IPS DF 4.7 (cell line): ENCODE data around the gene FAM78B.

Source experiments
- DNase-seq: peaks from one replicate; pipeline ENCODE4 v3.0.0-alpha.2; 2013; ENCODE audit warnings: low spot score; ENCODE audit errors: extremely low read depth

The FAM78B gene, protein sequence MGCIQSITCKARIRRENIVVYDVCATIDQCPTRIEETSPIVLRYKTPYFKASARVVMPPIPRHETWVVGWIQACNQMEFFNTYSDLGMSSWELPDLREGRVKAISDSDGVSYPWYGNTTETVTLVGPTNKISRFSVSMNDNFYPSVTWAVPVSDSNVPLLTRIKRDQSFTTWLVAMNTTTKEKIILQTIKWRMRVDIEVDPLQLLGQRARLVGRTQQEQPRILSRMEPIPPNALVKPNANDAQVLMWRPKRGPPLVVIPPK

DNA sequence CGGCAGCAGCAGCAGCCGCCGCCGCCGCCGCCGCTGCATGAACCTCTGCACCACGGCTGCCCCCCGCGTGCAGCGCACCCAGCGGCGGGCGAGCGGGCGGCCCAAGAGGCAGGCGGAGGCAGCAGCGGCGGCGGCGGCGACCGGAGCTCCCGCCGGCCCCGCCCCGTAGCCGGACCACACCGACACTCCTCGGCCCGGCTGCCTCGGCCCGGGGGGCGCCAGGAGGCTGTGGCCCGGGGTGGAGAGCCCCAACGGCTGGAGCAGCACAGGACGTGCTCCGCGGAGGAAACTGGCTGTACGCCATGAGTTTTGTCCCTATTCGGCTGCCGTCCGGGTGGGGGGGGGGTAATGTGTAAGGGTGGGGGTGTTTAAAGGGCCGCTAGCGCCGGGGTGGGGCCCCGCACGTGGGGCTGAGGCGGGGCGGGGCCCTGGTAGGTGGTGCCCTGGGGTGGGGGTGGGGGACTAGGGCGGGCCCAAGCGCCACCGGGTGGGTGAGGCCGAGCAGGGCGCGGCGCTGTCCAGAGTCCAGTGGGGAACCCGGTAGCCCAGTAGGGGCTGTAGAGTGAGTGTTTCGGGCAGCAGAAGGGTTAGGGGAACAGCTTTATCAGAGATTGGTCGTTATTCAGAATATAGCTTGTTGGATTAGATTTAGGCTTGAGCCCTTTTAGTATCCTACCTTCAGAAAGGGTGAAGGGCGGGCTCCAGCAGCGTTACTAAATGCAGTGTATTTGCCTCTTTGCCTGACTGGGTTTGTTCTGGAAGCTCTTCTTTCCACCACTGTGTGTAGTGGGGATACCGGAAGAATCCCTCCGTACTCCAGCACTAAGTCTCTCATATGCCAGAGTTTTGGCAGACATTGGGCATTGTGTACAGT lies at the start of gene FAM78B:
Gene FAM78B, minus strand, starts transcription at position 304 of the 874 bp plus-strand sequence. CDS start 753 bp downstream, outside the sequence.
- DNase-seq, result no peak

DNA sequence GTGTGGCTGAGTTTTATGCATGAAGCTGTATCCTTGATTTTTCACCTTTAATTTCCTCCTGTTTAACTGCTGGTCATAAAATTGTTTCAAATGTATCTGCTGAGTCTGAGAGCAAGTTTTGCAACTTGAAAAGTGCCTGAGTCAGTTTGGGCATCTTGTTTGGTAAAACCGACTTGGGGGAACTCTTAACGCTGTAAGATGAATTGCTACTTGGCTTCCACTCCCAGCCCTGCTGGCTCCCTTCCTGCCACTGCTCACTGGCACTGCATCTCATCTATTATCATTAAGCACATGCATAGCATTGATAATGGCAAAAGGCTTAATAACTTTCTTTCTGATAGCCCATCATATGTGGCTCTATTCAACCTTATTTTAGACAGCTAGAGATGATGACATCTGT lies 35.7 kb upstream of the FAM78B start:
- no peak for DNase-seq

DNA sequence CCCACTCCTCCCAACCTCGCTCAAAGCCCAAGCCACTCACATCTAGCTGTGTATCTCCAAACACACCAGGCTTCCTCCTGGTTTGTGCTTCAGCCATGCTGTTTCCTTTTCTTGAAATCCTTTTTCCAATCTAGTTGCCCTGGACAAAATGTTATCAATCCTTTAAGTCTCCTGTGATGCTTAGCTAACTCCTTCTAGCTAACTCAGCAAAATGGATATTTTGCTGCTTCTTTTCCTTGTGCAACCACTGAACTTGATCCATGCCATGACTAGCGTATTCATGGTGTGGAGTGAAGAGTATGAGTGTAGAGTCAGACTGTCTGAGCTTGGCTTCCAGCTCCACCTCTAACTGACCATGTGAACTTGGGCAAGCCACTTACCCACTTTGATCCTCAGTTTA lies 33.9 kb upstream of the FAM78B start:
- no peak for DNase-seq

DNA sequence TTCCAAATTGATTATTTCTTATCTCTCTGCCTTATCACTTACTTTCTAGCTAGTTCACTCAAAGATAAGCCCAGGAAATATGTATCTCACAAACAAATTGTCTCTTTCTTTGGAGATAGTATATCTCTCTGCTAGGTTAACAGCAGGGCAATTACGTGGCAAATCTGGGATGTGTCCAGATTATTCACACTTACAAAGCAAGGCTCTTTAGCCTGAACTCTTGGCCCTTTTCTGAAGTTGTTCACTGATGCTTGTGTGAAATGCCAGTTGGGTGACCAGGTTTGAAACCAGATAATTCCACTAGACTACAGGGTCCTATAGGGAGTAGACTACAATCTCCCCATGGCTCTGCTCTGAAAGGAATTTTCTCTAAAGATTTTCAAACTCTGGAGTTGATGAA lies 30.8 kb upstream of the FAM78B start:
- no peak for DNase-seq

DNA sequence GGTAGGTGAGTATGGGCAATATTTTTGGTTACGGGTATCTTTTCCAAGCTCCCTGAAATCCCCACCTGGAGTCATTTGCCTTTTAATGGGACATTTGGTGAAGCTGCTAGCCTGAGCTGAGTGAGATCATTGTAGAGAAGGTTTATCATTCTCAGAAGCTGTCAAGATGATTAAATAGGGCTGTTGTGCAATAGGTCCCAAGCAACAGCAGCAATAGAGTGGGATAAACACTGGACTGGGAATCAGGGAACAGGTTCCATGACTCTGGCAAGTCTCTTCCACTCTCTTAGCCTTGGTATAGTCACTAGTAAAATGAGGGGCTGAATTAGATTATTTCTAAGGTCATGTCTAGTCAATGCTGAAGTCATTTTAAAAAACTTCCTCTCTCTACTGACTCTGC lies 30.3 kb upstream of the FAM78B start:
- no peak for DNase-seq

DNA sequence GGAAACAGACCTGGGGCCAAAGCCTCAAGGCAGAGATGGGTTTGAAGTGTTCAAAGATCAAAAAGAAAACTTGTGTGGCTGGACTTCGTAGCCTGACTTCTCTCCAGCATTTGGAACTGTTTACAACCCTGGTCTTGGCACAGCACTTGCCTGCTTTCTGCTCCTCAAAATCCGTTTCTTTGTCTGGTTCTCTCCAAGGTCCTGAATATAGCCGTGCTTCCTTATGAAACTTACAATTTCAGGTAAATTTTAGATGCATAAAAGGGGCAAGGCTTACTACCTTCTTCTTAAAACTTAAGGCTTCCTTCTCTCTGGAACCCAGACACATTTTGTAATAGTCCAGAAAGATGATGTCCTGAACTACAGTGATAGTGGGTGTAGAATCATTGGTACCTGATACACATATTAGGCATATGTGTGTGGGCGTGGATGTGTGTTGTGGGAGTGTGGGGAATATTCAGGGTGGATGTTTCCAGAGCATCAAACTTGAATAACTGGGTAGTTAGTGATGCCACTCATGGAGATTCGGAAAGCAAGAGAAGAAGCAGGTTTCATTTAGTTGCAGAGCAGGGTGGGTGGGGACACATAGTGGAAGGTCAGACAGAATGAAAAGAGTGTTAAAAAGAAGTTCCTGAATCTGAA lies 26.4 kb upstream of the FAM78B start:
- DNase-seq, result no peak

DNA sequence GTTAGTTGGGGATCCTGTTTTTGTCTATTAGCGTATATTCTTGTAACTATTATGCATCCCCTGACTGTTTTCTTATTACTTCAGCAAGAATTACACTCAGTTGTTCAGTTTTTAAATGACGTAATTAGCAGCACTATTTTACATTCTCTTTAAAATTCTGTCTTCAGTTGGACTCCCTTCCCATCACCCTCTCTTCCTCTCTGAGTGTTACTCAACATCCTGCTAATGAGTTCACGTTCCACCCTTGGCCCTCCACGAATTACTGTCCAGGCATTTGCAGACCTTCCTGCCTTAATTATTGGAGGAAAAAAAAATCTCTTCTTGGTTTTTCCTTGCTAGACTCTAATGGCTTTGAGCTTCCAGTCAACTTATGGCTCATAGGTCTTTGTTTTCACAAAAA lies 23.6 kb upstream of the FAM78B start:
- DNase-seq, result no peak

DNA sequence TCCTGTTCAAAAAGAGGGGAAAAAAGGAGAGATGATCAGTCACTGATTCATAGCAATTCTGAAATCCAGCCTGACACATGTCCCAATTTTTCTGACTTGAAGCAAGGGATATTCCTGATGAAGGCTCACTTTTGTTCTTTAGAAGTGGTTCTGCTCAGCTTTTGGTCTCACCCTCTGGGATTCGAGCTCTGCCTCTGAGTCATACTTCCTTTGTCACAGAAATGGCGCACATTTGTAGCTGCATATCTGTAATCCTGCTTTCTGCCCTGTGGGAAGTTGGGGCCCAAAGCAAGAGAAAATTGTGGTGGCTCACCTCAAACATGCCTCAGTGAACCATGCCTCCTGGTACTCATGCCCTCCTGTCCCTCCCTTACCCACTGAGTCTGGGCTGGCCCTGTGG lies 22.3 kb upstream of the FAM78B start:
- no peak for DNase-seq

DNA sequence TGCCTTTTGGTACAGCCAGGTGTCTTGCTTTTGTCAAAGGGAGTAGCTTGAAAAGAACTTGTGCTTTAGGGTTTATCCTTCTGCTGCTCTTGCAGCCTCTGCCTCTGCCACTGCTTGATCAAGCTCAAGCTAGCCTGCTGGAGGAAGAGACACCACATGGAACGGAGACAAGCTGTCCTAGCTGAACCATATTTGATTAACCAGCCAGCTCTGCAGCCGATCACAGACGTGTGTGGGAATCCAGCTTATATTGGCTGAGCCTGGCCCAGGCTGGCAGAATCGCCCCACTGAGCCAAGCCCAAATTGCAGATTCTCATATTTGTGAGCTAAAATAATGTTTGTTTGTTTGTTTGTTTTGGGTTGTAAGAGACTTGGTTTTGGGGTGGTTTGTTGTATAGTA lies 18.7 kb upstream of the FAM78B start:
- DNase-seq, result no peak

DNA sequence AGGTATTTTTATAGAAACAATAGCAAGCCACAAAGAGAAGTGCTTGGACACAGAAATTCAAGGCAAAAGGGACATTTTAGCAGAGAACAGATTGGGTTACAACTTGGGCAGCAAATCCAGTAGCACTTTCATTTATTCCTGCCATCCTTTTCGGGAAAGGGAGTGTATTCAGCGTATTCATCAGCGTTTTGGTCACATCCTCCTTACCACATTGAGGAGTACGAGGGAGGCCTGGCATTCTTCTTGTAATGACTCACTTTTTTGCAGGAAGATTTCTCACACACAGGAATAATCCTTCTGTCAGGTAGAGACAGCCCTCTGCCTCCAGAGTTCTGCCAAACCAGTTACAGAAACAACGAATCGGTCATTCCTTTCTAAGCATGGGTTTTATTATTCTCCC lies 18.1 kb upstream of the FAM78B start:
- DNase-seq, result no peak

DNA sequence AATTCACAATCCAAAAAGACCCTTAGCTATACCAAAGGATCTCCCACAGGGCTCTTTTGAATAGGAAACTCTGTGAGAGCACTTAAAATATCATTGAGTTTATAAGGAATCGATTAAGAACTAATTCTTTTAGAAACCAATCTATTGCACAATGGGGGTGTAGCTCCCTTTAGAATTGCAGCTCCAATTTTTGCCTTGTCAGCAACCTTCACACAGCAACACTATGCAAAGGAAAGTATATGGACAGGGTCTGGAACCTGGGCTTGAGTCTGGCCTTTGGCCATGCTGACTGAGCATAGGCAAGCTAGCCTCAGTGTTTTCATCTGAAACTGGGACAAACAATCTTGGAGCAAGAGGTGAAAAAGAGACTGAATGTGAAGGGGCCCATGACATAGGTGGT lies 17.2 kb upstream of the FAM78B start:
- no peak for DNase-seq

DNA sequence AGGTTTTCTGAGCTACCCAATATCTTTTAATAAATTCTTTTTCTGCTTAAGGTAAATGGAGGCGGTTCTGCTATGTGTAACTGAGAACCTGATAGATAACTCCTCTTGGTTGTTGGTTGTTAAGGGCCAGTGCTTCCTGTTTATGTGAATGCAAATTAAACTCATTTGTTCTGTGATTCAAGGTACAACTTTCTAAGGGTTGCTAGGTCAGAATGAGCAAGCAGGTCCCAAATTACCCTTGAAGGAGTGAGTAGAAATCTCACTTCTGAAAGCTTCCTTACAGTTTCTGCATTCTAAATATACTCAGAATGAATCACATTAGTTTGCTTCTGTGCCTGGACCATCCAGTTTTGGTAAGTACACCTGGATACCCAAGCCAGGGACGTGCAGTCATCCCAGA lies 15.5 kb upstream of the FAM78B start:
- DNase-seq, result no peak

DNA sequence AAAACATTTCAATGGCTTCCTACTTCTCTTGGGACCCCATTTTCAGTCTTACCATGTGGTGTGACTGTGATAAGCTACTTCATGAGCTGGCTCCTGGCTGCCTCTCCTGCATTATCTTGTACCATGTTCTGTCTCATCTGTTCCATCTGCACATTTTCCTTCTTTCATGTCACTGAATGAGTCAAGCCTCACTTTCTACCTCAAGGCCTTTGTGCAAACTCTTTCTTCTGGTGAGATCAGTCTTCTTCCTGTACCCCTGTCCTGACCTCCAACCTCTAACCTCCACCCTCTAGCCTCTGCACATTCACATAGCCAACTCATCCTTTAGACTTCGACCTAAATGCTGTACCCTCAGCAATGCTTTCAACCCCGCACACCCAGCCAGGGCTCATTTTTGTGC lies 9.6 kb upstream of the FAM78B start:
- no peak for DNase-seq

DNA sequence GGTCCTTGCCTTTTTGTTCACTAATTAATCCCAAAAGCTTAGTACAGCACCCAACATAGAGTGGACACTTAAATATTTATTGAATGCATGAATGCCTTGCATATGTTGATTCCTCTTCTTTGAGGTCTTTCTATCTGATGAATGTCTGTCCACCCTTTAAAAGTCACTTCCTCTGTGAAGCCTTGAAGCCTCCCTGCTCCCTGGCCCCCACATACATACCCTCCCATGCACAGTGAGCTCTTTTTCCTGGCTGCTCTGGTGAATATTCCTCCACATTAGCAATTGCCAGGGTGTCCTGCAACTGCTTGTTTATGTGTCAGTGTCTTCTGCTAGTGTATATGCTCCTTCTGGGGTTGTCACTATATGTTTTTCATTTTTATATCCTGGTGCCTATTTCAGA lies 8.2 kb upstream of the FAM78B start:
- DNase-seq, result no peak

DNA sequence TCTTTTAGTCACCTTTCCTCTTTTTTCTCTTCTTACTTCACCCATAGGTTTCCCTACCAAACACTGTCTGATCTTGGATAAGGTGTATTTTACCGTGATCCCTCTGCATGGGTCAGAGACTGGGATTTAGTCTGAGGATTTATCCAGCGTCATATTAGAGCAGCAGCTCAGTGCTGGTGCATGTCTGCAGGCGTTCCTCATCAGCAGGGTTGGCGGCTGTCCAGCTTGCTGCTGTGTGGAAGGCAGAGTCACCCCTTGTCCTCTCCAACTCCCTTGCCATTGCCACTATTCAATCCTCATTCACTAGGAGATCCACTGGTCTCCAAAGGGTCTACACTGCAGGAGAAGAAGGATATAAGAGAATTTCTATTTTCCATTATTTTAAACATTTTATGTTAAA lies 7.3 kb upstream of the FAM78B start:
- DNase-seq, result no peak

DNA sequence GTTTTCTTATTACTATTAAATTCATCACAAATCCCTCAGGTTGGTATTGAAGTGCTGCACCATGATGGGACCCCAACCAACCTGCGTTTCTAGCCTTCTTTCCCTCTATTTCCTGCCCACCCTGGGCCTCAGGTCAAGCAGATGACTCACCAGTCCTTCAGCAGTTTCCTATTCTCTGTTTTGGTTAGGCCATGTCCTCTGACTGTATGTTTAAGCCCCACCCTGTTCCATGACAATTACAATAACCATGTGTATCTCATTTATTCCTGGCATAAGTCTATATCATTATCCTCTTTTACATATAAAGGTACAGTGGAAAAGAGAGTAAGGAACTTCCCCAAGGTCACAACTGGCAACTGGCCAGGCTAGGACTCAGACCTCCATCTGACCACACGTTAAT lies 5.3 kb upstream of the FAM78B start:
- DNase-seq, result no peak

DNA sequence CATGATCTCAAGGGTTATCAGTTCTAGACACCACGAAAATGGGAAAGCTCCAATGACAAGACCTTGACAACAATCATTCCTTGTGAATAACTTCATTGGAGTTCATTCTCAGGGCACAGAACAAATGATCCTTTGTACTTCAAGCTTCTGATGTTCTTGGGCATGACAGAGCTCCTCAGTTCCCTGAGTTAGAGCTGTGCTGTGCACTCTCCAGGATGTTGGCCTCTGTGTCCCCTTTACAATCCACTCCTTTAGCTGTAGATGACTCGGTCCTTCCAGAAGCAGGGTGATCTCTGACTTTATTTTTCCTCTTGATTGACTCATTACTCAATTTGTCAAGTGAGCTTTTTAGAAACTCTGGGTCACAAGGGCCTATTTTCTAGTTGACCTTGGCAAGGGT lies 3.9 kb upstream of the FAM78B start:
- no peak for DNase-seq

DNA sequence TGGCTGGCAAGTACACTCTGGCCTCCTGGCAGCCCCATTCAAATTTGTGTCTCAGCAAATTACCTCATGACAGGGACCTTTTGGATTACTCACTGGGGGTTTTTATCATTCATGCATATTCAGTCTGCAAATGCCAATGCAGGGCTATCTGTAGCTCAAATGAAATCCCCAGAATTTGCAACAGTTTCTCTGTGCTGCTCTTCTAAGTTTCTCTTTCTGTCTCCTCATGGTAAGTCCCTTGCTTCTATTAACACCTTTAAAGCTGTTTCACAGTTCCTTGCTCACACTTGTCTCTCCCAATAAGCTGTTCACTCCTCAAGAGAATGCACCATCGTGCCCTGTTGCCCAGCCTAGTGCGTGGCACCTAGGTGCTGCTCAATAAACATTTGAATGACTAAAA lies 3.3 kb upstream of the FAM78B start:
- no peak for DNase-seq

DNA sequence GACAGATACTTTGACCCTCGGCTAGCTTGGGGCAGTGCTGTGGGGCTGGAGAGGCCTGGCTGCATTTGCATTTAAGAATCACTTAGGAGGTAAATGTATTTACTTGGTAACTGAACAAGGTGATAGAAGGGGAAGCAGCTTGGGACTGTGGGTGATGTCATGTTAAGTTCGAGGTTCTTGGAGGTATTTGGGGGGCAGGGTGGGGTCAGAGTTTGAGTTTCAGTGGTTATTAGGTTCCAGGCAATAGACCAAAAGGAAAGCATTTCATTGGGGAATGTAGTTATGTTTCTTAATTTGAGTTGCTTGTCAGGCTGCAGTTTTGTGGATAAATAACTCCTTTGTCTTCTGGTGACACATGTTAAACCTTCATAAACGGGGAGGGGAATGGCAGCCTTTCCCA lies 2.4 kb upstream of the FAM78B start:
- no peak for DNase-seq

DNA sequence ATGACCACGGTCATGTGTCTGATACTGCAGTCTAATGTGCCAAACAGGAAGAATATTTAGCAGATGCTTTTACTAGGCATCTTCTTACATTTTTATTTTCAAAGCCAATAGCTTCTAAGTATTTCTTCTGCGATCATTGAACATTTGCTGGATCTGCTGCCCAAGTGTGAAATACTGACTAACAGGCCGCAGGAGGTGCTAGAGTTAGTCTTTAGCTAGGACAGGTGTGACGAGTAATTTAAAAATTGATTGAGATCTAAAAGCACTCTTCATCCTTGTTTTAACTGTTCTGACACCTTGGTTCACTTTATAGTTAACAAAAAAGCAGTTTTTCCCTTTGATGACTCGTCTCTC lies 748 bp upstream of the FAM78B start:
- no peak for DNase-seq

DNA sequence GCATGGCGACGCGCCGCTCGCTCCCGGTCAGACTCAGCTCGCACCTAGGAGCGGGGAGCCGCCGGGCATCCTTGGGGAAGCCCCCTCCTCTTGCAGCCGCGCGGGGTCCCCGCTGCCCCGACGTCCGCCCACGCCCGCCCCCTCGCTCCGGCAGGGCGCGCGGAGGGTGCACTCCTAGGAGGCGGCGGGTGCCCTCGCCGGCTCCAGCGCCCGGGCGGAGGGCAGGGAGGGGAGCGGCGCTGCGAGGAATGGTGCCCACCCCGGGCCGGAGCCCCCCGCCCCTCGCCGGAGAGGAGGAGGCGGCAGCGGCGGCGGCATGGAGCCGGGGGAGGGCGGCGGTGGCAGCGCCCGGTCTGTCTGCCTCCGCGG lies 488 bp downstream of the FAM78B start:
- no peak for DNase-seq

DNA sequence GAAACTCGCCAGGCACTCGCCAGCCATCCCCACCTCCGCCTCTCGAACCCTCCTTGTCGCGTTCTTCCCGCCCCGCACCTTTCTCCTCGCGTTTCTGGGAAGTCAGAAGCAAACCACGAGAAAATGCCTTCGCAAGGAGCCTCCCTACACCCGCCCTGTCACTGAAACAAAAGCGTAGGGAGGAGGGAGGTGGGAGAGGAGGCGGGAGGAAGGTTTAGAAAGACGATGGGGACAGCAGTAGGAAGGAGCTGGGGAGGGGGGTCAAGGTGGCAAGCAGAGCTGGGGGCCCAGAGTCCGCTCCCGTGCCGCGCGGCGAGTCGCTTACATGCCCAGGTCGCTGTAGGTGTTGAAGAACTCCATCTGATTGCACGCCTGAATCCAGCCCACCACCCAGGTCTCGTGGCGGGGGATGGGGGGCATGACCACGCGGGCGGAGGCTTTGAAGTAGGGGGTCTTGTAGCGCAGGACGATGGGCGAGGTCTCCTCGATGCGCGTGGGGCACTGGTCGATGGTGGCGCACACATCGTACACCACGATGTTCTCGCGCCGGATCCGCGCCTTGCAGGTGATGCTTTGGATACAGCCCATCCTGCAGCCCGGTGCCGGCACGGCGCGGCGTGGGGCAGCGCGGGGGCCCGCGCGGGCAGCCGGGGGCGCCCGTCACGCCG lies 1.0 kb downstream of the FAM78B start:
- no peak for DNase-seq
